ENCODE results near the gene MGAT4C. TPM values are rescaled to one million over a fixed set of nuclear protein-coding genes. Genes with fewer than 3 reads are reported as not detected.

Gene MGAT4C
- total and polyA plus RNA-seq, 7 experiments from 2014 or later = not detected

- intact Hi-C loops (cut with micrococcal nuclease) = no loop called here
- ChIA-PET POLR2A (no interaction called here), CTCF (no interaction called here)
- H3K27me3 ChIP-seq (ENCODE audit: control insufficient read depth in 2 of 2, insufficient read depth in 2 of 2, low read length in 2 of 2) = no peaks in the 10 kb centered on the region
- H3K4me3 ChIP-seq (ENCODE audit: low read length) = no peak overlapping the region
- Mint-ChIP-seq H3K4me3 (no peak overlapping the region), H3K36me3 (no peaks in the 10 kb centered on the region), H3K27ac (no peak overlapping the region), H3K4me1 (no peaks in the 10 kb centered on the region), H3K27me3 (no peaks in the 10 kb centered on the region), H3K9me3 (peaks cover 0 to 12% (median 6%) of the 10 kb centered on the region in 11 donors)
- no peaks in the 10 kb centered on the region for H3K4me1 ChIP-seq (ENCODE audit: control insufficient read depth in 2 of 2, insufficient read depth in 2 of 2, low read length in 2 of 2)
- no peak overlapping the region for H3K27ac ChIP-seq (ENCODE audit: low read depth, low read length)
- no peak for ATAC-seq
- H3K9me3 ChIP-seq (ENCODE audit: control insufficient read depth in 2 of 3, low read length in 3 of 3) = no peaks in the 10 kb centered on the region
- DNase-seq = no peak
- no peaks in the 10 kb centered on the region for H3K36me3 ChIP-seq (ENCODE audit: control insufficient read depth in 2 of 3, insufficient read depth in 3 of 3, low read length in 3 of 3)
Observed at GRCh38 chr12:86275356-86275755, 19.2 kb upstream of the MGAT4C start.

GRCh38 chr12:86265329-86265695, 9.1 kb upstream of the MGAT4C start:
- ATAC-seq (no peak), DNase-seq (no peak)
- H3K27me3 ChIP-seq (ENCODE audit: control insufficient read depth in 2 of 2, insufficient read depth in 2 of 2, low read length in 2 of 2) = peaks cover 0 to 2% of the 10 kb centered on the region in 2 donors
- intact Hi-C loops (cut with micrococcal nuclease) = no loop called here
- no peak overlapping the region for H3K4me3 Mint-ChIP-seq
- H3K36me3 ChIP-seq (ENCODE audit: control insufficient read depth in 2 of 3, insufficient read depth in 3 of 3, low read length in 3 of 3) = no peaks in the 10 kb centered on the region
- POLR2A ChIA-PET = no interaction called here
- H3K4me1 ChIP-seq (ENCODE audit: control insufficient read depth in 2 of 2, insufficient read depth in 2 of 2, low read length in 2 of 2) = no peaks in the 10 kb centered on the region
- CTCF ChIA-PET = no interaction called here
- no peaks in the 10 kb centered on the region for H3K4me1 Mint-ChIP-seq
- H3K4me3 ChIP-seq (ENCODE audit: low read length) = no peak overlapping the region
- H3K27ac Mint-ChIP-seq = no peak overlapping the region
- no peak overlapping the region for H3K27ac ChIP-seq (ENCODE audit: low read depth, low read length)
- peaks cover 0 to 6% (median 3%) of the 10 kb centered on the region in 5 donors for H3K27me3 Mint-ChIP-seq
- peaks cover 0 to 3% (median 0%) of the 10 kb centered on the region in 5 donors for H3K36me3 Mint-ChIP-seq
- H3K9me3 ChIP-seq (ENCODE audit: control insufficient read depth in 2 of 3, low read length in 3 of 3) = no peaks in the 10 kb centered on the region
- peaks cover 0 to 12% (median 4%) of the 10 kb centered on the region in 11 donors for H3K9me3 Mint-ChIP-seq

GRCh38 chr12:86264451-86265328, 8.5 kb upstream of the MGAT4C start:
- no peaks in the 10 kb centered on the region for H3K36me3 ChIP-seq (ENCODE audit: control insufficient read depth in 2 of 3, insufficient read depth in 3 of 3, low read length in 3 of 3)
- DNase-seq (no peak), ATAC-seq (no peak)
- H3K4me3 Mint-ChIP-seq = no peak overlapping the region
- no peaks in the 10 kb centered on the region for H3K4me1 Mint-ChIP-seq
- ChIA-PET POLR2A (no interaction called here), CTCF (no interaction called here)
- H3K36me3 Mint-ChIP-seq = peaks cover 0 to 3% (median 0%) of the 10 kb centered on the region in 5 donors
- H3K9me3 ChIP-seq (ENCODE audit: control insufficient read depth in 2 of 3, low read length in 3 of 3) = no peaks in the 10 kb centered on the region
- peaks cover 0 to 12% (median 4%) of the 10 kb centered on the region in 11 donors for H3K9me3 Mint-ChIP-seq
- H3K27me3 Mint-ChIP-seq = peaks cover 0 to 6% (median 3%) of the 10 kb centered on the region in 5 donors
- H3K4me1 ChIP-seq (ENCODE audit: control insufficient read depth in 2 of 2, insufficient read depth in 2 of 2, low read length in 2 of 2) = no peaks in the 10 kb centered on the region
- no peak overlapping the region for H3K27ac ChIP-seq (ENCODE audit: low read depth, low read length)
- peaks cover 0 to 2% of the 10 kb centered on the region in 2 donors for H3K27me3 ChIP-seq (ENCODE audit: control insufficient read depth in 2 of 2, insufficient read depth in 2 of 2, low read length in 2 of 2)
- H3K27ac Mint-ChIP-seq = no peak overlapping the region
- intact Hi-C loops (cut with micrococcal nuclease) = no loop called here
- H3K4me3 ChIP-seq (ENCODE audit: low read length) = no peak overlapping the region

- Mint-ChIP-seq H3K36me3 (peaks cover 0 to 3% (median 0%) of the 10 kb centered on the region in 5 donors), H3K27ac (no peak overlapping the region), H3K27me3 (peaks cover 0 to 6% (median 3%) of the 10 kb centered on the region in 5 donors), H3K9me3 (peaks cover 0 to 12% (median 4%) of the 10 kb centered on the region in 11 donors), H3K4me1 (no peaks in the 10 kb centered on the region), H3K4me3 (no peak overlapping the region)
- Histone ChIP-seq H3K4me1 (ENCODE audit: control insufficient read depth in 2 of 2, insufficient read depth in 2 of 2, low read length in 2 of 2) (no peaks in the 10 kb centered on the region), H3K27ac (ENCODE audit: low read depth, low read length) (no peak overlapping the region), H3K9me3 (ENCODE audit: control insufficient read depth in 2 of 3, low read length in 3 of 3) (no peaks in the 10 kb centered on the region), H3K27me3 (ENCODE audit: control insufficient read depth in 2 of 2, insufficient read depth in 2 of 2, low read length in 2 of 2) (no peaks in the 10 kb centered on the region), H3K4me3 (ENCODE audit: low read length) (no peak overlapping the region), H3K36me3 (ENCODE audit: control insufficient read depth in 2 of 3, insufficient read depth in 3 of 3, low read length in 3 of 3) (no peaks in the 10 kb centered on the region)
- ChIA-PET POLR2A (no interaction called here), CTCF (no interaction called here)
- DNase-seq = no peak
- no peak for ATAC-seq
- intact Hi-C loops (cut with micrococcal nuclease) = no loop called here
Observed at GRCh38 chr12:86261578-86261977, 5.4 kb upstream of the MGAT4C start.

GRCh38 chr12:86261142-86261541, 5.0 kb upstream of the MGAT4C start:
- Mint-ChIP-seq H3K9me3 (peaks cover 0 to 12% (median 4%) of the 10 kb centered on the region in 11 donors), H3K27ac (no peak overlapping the region), H3K36me3 (peaks cover 0 to 3% (median 0%) of the 10 kb centered on the region in 5 donors), H3K27me3 (peaks cover 0 to 6% (median 3%) of the 10 kb centered on the region in 5 donors), H3K4me1 (no peaks in the 10 kb centered on the region), H3K4me3 (no peak overlapping the region)
- Histone ChIP-seq H3K27ac (ENCODE audit: low read depth, low read length) (no peak overlapping the region), H3K4me1 (ENCODE audit: control insufficient read depth in 2 of 2, insufficient read depth in 2 of 2, low read length in 2 of 2) (no peaks in the 10 kb centered on the region), H3K36me3 (ENCODE audit: control insufficient read depth in 2 of 3, insufficient read depth in 3 of 3, low read length in 3 of 3) (no peaks in the 10 kb centered on the region), H3K9me3 (ENCODE audit: control insufficient read depth in 2 of 3, low read length in 3 of 3) (no peaks in the 10 kb centered on the region), H3K4me3 (ENCODE audit: low read length) (no peak overlapping the region), H3K27me3 (ENCODE audit: control insufficient read depth in 2 of 2, insufficient read depth in 2 of 2, low read length in 2 of 2) (no peaks in the 10 kb centered on the region)
- ATAC-seq = no peak
- CTCF ChIA-PET = no interaction called here
- intact Hi-C loops (cut with micrococcal nuclease) = no loop called here
- DNase-seq = no peak
- POLR2A ChIA-PET = no interaction called here

- H3K27ac ChIP-seq (ENCODE audit: low read depth, low read length) = no peak overlapping the region
- H3K4me1 Mint-ChIP-seq = no peaks in the 10 kb centered on the region
- peaks cover 0 to 6% (median under 1%) of the 10 kb centered on the region in 11 donors for H3K9me3 Mint-ChIP-seq
- H3K36me3 ChIP-seq (ENCODE audit: control insufficient read depth in 2 of 3, insufficient read depth in 3 of 3, low read length in 3 of 3) = no peaks in the 10 kb centered on the region
- peaks cover 0 to 1% (median under 1%) of the 10 kb centered on the region in 5 donors for H3K27me3 Mint-ChIP-seq
- no peak overlapping the region for H3K4me3 ChIP-seq (ENCODE audit: low read length)
- CTCF ChIA-PET = no interaction called here
- POLR2A ChIA-PET = no interaction called here
- H3K36me3 Mint-ChIP-seq = peaks cover 0 to under 1% (median 0%) of the 10 kb centered on the region in 5 donors
- no peaks in the 10 kb centered on the region for H3K9me3 ChIP-seq (ENCODE audit: control insufficient read depth in 2 of 3, low read length in 3 of 3)
- no peak overlapping the region for H3K27ac Mint-ChIP-seq
- H3K4me1 ChIP-seq (ENCODE audit: control insufficient read depth in 2 of 2, insufficient read depth in 2 of 2, low read length in 2 of 2) = no peaks in the 10 kb centered on the region
- no peak for DNase-seq
- no peak for ATAC-seq
- no peak overlapping the region for H3K4me3 Mint-ChIP-seq
- H3K27me3 ChIP-seq (ENCODE audit: control insufficient read depth in 2 of 2, insufficient read depth in 2 of 2, low read length in 2 of 2) = no peaks in the 10 kb centered on the region
- intact Hi-C loops (cut with micrococcal nuclease) = no loop called here
Observed at GRCh38 chr12:86260183-86260582, 4.0 kb upstream of the MGAT4C start.

- Histone ChIP-seq H3K27ac (ENCODE audit: low read depth, low read length) (no peak overlapping the region), H3K4me1 (ENCODE audit: control insufficient read depth in 2 of 2, insufficient read depth in 2 of 2, low read length in 2 of 2) (no peaks in the 10 kb centered on the region), H3K9me3 (ENCODE audit: control insufficient read depth in 2 of 3, low read length in 3 of 3) (no peaks in the 10 kb centered on the region), H3K36me3 (ENCODE audit: control insufficient read depth in 2 of 3, insufficient read depth in 3 of 3, low read length in 3 of 3) (no peaks in the 10 kb centered on the region), H3K27me3 (ENCODE audit: control insufficient read depth in 2 of 2, insufficient read depth in 2 of 2, low read length in 2 of 2) (no peaks in the 10 kb centered on the region), H3K4me3 (ENCODE audit: low read length) (no peak overlapping the region)
- Mint-ChIP-seq H3K27me3 (no peaks in the 10 kb centered on the region), H3K36me3 (no peaks in the 10 kb centered on the region), H3K4me3 (no peak overlapping the region), H3K4me1 (no peaks in the 10 kb centered on the region), H3K9me3 (peaks cover 0 to 3% (median 0%) of the 10 kb centered on the region in 11 donors), H3K27ac (no peak overlapping the region)
- ChIA-PET POLR2A (no interaction called here), CTCF (no interaction called here)
- intact Hi-C loops (cut with micrococcal nuclease) = no loop called here
- ATAC-seq (no peak), DNase-seq (no peak)
Observed at GRCh38 chr12:86257134-86257533, 943 bp upstream of the MGAT4C start.
